OCI-LY3 (cell line): ENCODE measurements around the gene KCNK2.

ENCODE experiments used
- H2AFZ ChIP-seq: fragments of 200-600, 300-600 bp; shearing (Covaris generic); 2 replicates; pipeline ENCODE4 v1.6.0; 2014; ENCODE audit warnings: antibody characterized with exemption, low read depth, low read length
- H3K27ac ChIP-seq: fragments of 200-600, 300-600 bp; sonication (generic); 2 replicates; pipeline ENCODE4 v1.5.1; 2014; ENCODE audit warnings: mild to moderate bottlenecking, low read length, moderate library complexity, mixed read lengths
- H3K27me3 ChIP-seq: fragments of 200-600, 300-600 bp; sonication (generic); 2 replicates; pipeline ENCODE4 v1.6.1; 2014; ENCODE audit warnings: low read depth, low read length, mixed read lengths
- H3K36me3 ChIP-seq: fragments of 200-600, 300-600 bp; sonication (generic); replicated peaks from 2 replicates; pipeline ENCODE3; 2014; ENCODE audit warnings: low read depth, low read length, mixed read lengths
- H3K4me1 ChIP-seq: fragments of 300-600, 200-600 bp; sonication (generic); 2 replicates; pipeline ENCODE4 v1.6.1; 2014; ENCODE audit warnings: low read length, mixed read lengths
- H3K4me2 ChIP-seq: fragments of 200-600, 300-600 bp; sonication (generic); 2 replicates; pipeline ENCODE4 v1.6.1; 2014; ENCODE audit warnings: low read length, mixed read lengths
- H3K4me3 ChIP-seq: fragments of 300-600, 200-600 bp; sonication (generic); 2 replicates; pipeline ENCODE4 v1.5.1; 2014; ENCODE audit warnings: antibody characterized with exemption, mild to moderate bottlenecking, low read length, moderate library complexity
- H3K79me2 ChIP-seq: fragments of 300-600, 200-600 bp; shearing (Covaris generic); 2 replicates; pipeline ENCODE4 v1.6.1; 2014; ENCODE audit warnings: mild to moderate bottlenecking, low read length, mixed read lengths
- H3K9ac ChIP-seq: fragments of 300-600, 200-600 bp; shearing (Covaris generic); 2 replicates; pipeline ENCODE4 v1.6.0; 2014; ENCODE audit warnings: mild to moderate bottlenecking, low read length, moderate library complexity
- H3K9me3 ChIP-seq: fragments of 200-600, 300-600 bp; shearing (Covaris generic); 2 replicates; pipeline ENCODE4 v1.6.1; 2014; ENCODE audit warnings: low read length, mixed read lengths; ENCODE audit not compliant: insufficient read depth
- H4K20me1 ChIP-seq: fragments of 200-600, 300-600 bp; sonication (generic); 2 replicates; pipeline ENCODE4 v1.6.1; 2016; ENCODE audit warnings: low read length, mixed read lengths; ENCODE audit not compliant: insufficient read depth
- EZH2phosphoT487 ChIP-seq: fragments of 200-600 bp; shearing (Covaris generic); IDR thresholded peaks from 2 replicates; pipeline ENCODE4 v1.6.1; 2018; ENCODE audit warnings: antibody characterized with exemption, mixed run types, low read depth
- TF ChIP-seq, protein P1 (sequence below): fragments of 200-600, 300-600 bp; sonication (generic); IDR thresholded peaks from 2 replicates; pipeline ENCODE4 v1.5.1; 2014; ENCODE audit warnings: antibody characterized with exemption, low read length, low read depth

The KCNK2 gene

GRCh38 chr1:215083383-215083961 lies 935 bp downstream of the KCNK2 start:
- H4K20me1 ChIP-seq = no peaks in the 10 kb centered on the region
- no peak overlapping the region for H3K9ac ChIP-seq
- no peaks in the 10 kb centered on the region for H3K4me1 ChIP-seq
- H3K4me3 ChIP-seq = no peak overlapping the region
- no peaks in the 10 kb centered on the region for H3K9me3 ChIP-seq
- no peaks in the 10 kb centered on the region for H3K79me2 ChIP-seq
- TF ChIP-seq, protein P1, sequence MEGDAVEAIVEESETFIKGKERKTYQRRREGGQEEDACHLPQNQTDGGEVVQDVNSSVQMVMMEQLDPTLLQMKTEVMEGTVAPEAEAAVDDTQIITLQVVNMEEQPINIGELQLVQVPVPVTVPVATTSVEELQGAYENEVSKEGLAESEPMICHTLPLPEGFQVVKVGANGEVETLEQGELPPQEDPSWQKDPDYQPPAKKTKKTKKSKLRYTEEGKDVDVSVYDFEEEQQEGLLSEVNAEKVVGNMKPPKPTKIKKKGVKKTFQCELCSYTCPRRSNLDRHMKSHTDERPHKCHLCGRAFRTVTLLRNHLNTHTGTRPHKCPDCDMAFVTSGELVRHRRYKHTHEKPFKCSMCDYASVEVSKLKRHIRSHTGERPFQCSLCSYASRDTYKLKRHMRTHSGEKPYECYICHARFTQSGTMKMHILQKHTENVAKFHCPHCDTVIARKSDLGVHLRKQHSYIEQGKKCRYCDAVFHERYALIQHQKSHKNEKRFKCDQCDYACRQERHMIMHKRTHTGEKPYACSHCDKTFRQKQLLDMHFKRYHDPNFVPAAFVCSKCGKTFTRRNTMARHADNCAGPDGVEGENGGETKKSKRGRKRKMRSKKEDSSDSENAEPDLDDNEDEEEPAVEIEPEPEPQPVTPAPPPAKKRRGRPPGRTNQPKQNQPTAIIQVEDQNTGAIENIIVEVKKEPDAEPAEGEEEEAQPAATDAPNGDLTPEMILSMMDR = no peak
- no peak for TF ChIP-seq EZH2phosphoT487
- no peaks in the 10 kb centered on the region for H3K36me3 ChIP-seq
- H3K27me3 ChIP-seq = no peaks in the 10 kb centered on the region
- H2AFZ ChIP-seq = no peak overlapping the region
- no peak overlapping the region for H3K4me2 ChIP-seq
- no peak overlapping the region for H3K27ac ChIP-seq

DNA sequence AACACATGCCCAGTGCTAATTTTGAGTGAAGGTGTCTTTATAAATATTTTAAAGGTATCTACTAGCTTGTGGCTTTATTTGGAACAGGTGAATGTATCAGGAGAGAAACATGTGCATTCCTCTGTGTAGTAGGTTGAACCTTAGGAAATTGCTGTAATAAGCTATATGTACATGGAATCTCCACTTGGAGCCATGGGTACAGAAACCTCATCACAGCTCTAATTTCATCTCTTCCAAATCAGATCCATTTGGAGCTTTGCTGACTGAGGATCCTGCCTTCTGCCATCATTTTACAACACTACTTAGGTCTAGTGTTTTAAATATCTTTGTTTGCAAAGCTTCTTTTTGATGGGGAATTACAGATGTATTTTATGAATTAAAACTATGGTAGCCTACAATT lies 2.1 kb downstream of the KCNK2 start:
- H4K20me1 ChIP-seq = no peaks in the 10 kb centered on the region
- no peaks in the 10 kb centered on the region for H3K9me3 ChIP-seq
- TF ChIP-seq, protein P1 = no peak
- no peak for TF ChIP-seq EZH2phosphoT487
- no peaks in the 10 kb centered on the region for H3K79me2 ChIP-seq
- no peak overlapping the region for H3K4me3 ChIP-seq
- no peak overlapping the region for H3K9ac ChIP-seq
- no peak overlapping the region for H2AFZ ChIP-seq
- no peaks in the 10 kb centered on the region for H3K36me3 ChIP-seq
- H3K4me2 ChIP-seq = no peak overlapping the region
- H3K27ac ChIP-seq = no peak overlapping the region
- H3K27me3 ChIP-seq = no peaks in the 10 kb centered on the region
- H3K4me1 ChIP-seq = no peaks in the 10 kb centered on the region

DNA sequence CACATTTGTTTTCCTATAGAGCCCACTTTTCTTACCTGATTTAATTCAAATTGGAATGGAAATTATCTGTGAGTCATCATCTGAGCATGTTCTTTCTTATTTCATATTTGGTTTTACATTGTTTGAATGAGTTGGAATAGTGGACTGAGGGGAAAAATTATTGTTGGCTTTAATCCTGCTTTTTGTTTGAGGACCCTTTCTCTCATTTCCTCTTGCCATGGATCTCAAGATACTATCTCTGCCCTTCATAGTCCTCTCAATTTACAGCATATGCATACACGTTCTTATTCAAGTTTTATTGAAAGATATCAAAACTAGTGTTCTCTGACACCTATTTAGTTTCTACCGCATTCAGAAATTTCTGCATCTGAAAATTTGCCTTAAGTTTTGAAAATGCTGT lies 5.1 kb downstream of the KCNK2 start:
- no peak overlapping the region for H3K27ac ChIP-seq
- H3K27me3 ChIP-seq = no peaks in the 10 kb centered on the region

DNA sequence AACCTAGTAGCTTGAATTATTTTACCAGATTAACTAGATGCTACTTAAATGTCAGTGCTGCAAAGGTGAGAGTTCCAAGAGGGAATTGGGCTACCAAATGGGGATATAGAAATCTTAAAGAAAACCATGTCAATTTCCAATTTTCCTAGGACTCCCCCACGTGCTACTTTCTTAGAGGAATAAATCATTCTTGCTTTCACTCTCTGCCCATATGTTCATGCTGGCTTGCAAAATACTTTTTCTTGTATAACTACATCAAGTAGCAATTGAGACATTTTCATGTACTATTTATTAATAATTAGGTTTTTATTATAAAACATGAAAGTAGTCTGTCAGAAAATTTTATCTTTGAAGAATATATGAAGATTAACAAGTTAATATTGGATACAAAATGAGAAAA lies 11.8 kb downstream of the KCNK2 start:
- no peak for TF ChIP-seq EZH2phosphoT487
- TF ChIP-seq, protein P1 = no peak

More for the DNA sequence above, 5.1 kb downstream of the KCNK2 start:
- no peaks in the 10 kb centered on the region for H3K36me3 ChIP-seq
- no peak overlapping the region for H3K9ac ChIP-seq
- no peak overlapping the region for H3K4me3 ChIP-seq
- no peak overlapping the region for H3K4me2 ChIP-seq
- TF ChIP-seq, protein P1 = no peak
- TF ChIP-seq EZH2phosphoT487 = no peak
- no peaks in the 10 kb centered on the region for H3K4me1 ChIP-seq
- H3K79me2 ChIP-seq = no peaks in the 10 kb centered on the region
- H4K20me1 ChIP-seq = no peaks in the 10 kb centered on the region
- no peak overlapping the region for H2AFZ ChIP-seq
- no peaks in the 10 kb centered on the region for H3K9me3 ChIP-seq

More for the DNA sequence above, 11.8 kb downstream of the KCNK2 start:
- H4K20me1 ChIP-seq = no peaks in the 10 kb centered on the region
- H2AFZ ChIP-seq = no peak overlapping the region
- H3K4me1 ChIP-seq = no peaks in the 10 kb centered on the region
- H3K4me2 ChIP-seq = no peak overlapping the region
- H3K9ac ChIP-seq = no peak overlapping the region
- no peak overlapping the region for H3K27ac ChIP-seq
- no peaks in the 10 kb centered on the region for H3K27me3 ChIP-seq
- H3K36me3 ChIP-seq = no peaks in the 10 kb centered on the region
- H3K9me3 ChIP-seq = no peaks in the 10 kb centered on the region
- no peak overlapping the region for H3K4me3 ChIP-seq
- H3K79me2 ChIP-seq = no peaks in the 10 kb centered on the region
